Esophagus muscularis mucosa (tissue), 4 donors: ENCODE data around the gene PPP1R1B.

ENCODE experiments used
- EP300 ChIP-seq: sonication (generic); formaldehyde crosslinking; IDR thresholded peaks from one replicate; pipeline ENCODE4 v1.6.1; 2017; ENCODE audit warnings: antibody characterized with exemption
- POLR2A ChIP-seq: fragments of 450-650 bp; IDR thresholded peaks from one replicate; pipeline ENCODE4 v1.6.1; 2017; ENCODE audit warnings: antibody characterized with exemption, moderate library complexity, mild to moderate bottlenecking, low read depth
- TF ChIP-seq, protein P1 (sequence below), 3 experiments: fragments of 200-600 bp in 2 of 3; fragments of 450-650 bp in 1 of 3; sonication (generic) in 2 of 3; IDR thresholded peaks; one replicate each; pipeline ENCODE4 v1.5.1; 2017 to 2019; ENCODE audit warnings: antibody characterized with exemption in 3 of 3, mild to moderate bottlenecking in 2 of 3, moderate library complexity in 1 of 3

DNA sequence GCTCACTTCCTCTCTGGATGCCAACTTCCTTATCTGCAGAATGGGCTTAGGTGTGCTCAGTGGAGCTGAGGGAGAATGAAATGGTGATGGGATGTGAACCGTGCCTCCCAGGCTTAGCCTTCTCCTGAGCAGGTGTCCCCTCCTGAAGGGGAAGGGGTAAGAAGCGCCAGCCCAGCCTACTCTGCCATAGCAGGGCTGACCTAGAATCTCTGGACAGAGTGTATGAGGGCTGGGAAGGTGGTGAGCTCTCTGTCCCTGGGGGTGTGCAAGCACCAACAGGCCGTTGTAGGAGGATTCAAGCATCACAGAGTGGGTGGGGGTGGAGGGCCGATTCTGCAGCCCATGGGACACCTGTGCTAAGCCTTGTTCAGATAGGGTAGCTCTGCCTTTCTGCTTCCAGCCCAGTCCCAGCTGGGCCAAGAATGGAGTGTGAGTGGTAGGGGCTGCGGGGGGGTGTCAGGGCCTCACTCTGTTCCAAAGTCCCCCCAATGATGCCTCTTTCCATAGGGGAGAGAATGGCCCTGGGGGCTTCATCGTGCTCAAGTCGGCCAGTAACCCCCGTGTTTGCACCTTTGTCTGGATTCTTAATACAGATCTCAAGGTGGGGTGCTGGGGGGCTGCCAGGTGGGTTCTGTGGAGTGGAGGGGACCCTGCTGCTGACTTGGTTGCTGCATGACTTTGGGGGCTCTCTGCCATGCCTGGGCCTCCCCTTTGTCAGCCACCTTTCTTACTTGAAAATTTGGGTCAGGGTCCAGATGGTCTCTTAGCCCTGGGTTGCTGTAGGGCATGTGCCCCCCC, 35.2 kb downstream of the PPP1R1B start:
- TF ChIP-seq, protein P1, sequence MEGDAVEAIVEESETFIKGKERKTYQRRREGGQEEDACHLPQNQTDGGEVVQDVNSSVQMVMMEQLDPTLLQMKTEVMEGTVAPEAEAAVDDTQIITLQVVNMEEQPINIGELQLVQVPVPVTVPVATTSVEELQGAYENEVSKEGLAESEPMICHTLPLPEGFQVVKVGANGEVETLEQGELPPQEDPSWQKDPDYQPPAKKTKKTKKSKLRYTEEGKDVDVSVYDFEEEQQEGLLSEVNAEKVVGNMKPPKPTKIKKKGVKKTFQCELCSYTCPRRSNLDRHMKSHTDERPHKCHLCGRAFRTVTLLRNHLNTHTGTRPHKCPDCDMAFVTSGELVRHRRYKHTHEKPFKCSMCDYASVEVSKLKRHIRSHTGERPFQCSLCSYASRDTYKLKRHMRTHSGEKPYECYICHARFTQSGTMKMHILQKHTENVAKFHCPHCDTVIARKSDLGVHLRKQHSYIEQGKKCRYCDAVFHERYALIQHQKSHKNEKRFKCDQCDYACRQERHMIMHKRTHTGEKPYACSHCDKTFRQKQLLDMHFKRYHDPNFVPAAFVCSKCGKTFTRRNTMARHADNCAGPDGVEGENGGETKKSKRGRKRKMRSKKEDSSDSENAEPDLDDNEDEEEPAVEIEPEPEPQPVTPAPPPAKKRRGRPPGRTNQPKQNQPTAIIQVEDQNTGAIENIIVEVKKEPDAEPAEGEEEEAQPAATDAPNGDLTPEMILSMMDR (IDR thresholded peaks at IDR 0.05) = no peak
- TF ChIP-seq POLR2A (no peak), EP300 (no peak)
